NCI-H2196 (cell line): Measurements from ENCODE around the gene ANKRD18B.
"Not testable (repeated sequence)": the region's sequence is repeated elsewhere in the genome, so short reads cannot be mapped to it uniquely, and the experiment has no call there.

ENCODE experiments used
- DNase-seq: peaks from one replicate; lab custom pipeline; 2025; ENCODE audit not compliant: unreplicated experiment; lab: John Stamatoyannopoulos, UW

The ANKRD18B gene

GRCh38 chr9:33604936-33605335, 80.9 kb downstream of the ANKRD18B start:
- not testable (repeated sequence) for DNase-seq

GRCh38 chr9:33611358-33611757, 87.3 kb downstream of the ANKRD18B start:
- DNase-seq = no peak

GRCh38 chr9:33612410-33612809, 88.4 kb downstream of the ANKRD18B start:
- DNase-seq = not testable (repeated sequence)

GRCh38 chr9:33614001-33614687, 90.1 kb downstream of the ANKRD18B start:
- no peak for DNase-seq

- DNase-seq = not testable (repeated sequence)
Measured at GRCh38 chr9:33618370-33618769, 94.3 kb downstream of the ANKRD18B start.

- peak; percentile 43 for DNase-seq
Measured at GRCh38 chr9:33619666-33620404, 95.8 kb downstream of the ANKRD18B start.

- DNase-seq = peak; percentile 33
Measured at GRCh38 chr9:33620738-33621439, 96.8 kb downstream of the ANKRD18B start.
